Stimulated activated CD4-positive, alpha-beta T cell treated with anti-CD3 and anti-CD28 coated beads, Interleukin-1b, Interleukin-23, amount 100 ng/mL, for 4 hours (primary cell): Measurements from ENCODE around the gene FLT4.

Source experiments
- DNase-seq, 2 donors: peaks; one replicate each; pipeline ENCODE4 v3.0.0-alpha.2; 2020; ENCODE audit warnings: low read depth in 2 of 2

Gene FLT4

DNA sequence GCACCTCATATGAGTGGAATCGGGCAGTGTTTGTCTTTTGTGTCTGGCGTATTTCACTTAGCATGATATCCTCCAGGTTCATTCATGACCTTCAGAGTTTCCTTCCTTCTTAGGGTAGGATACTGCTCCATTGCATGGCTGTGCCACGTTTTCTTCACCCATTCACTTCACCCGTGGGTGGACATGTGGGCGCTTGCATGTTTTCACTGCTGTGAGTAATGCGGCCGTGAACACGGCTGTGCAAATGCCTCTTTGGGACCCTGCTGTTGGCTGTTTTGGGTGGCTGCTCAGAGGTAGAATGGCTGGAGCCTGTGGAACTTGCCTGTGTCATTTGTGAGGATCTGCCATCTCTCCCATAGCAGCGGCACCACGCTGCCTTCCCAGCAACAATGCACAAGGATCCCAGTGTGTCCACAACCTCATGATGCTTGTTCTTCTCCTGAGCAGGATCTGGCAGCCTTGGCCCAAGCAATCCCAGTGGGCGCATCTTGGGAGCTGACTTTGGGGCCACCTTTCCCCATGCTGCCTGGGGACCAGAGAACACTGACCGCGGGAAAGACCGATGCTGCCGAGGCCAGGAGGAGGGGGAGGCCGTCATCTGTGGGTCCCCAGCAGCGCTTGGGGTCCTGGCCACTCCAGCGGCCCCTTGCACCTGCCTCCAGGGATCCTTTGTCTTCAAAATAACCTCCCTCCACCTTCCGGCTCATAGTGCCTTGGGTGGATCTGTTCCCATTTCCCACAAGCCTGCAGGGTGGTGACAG lies 55.8 kb downstream of the FLT4 start:
- no peak for DNase-seq

DNA sequence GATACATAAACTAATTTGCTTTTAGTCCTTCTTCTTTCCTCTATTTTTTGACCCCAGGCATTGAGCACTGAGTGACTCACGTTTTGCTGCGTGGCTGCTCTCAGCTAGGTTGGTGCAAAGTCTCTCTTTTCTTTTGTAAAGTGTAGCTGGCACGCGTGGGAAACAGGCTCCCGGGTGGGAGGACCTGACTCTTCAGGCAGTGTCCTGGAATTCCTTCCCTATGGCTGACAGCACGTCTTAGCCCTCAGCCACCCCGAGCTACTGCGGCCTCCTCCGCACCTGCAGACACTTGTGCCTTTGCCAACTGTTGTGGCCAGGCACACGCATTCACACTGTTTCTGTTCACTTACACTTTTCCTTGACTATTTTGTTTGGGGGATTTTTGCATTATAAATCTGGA lies 57.2 kb downstream of the FLT4 start:
- DNase-seq: no peak

DNA sequence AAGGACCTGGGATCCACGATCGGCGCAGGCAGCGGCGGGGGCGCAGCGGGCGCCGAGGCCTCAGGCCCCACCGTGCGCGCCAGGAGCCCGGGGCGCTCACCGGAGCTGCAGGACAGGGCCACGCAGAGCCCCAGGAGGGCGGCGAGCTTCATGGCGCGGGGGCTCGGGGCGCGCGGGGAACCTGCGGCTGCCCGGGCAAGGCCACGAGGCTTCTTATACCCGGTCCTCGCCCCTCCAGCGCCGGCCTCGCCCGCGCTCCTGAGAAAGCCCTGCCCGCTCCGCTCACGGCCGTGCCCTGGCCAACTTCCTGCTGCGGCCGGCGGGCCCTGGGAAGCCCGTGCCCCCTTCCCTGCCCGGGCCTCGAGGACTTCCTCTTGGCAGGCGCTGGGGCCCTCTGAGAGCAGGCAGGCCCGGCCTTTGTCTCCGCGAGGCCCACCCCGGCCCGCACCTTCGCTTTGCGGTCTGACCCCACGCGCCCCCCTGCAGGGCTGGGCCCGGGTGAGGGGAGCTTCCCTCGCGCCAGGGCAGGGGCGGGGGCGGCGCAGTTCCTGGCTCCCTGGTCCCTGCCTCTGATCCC lies 58.0 kb downstream of the FLT4 start, which contains the start of gene SCGB3A1:
SCGB3A1 (minus strand) TSS at position 189 of the 577 bp plus-strand sequence; CDS start at position 152, 37 bp downstream.
- DNase-seq: no peak

DNA sequence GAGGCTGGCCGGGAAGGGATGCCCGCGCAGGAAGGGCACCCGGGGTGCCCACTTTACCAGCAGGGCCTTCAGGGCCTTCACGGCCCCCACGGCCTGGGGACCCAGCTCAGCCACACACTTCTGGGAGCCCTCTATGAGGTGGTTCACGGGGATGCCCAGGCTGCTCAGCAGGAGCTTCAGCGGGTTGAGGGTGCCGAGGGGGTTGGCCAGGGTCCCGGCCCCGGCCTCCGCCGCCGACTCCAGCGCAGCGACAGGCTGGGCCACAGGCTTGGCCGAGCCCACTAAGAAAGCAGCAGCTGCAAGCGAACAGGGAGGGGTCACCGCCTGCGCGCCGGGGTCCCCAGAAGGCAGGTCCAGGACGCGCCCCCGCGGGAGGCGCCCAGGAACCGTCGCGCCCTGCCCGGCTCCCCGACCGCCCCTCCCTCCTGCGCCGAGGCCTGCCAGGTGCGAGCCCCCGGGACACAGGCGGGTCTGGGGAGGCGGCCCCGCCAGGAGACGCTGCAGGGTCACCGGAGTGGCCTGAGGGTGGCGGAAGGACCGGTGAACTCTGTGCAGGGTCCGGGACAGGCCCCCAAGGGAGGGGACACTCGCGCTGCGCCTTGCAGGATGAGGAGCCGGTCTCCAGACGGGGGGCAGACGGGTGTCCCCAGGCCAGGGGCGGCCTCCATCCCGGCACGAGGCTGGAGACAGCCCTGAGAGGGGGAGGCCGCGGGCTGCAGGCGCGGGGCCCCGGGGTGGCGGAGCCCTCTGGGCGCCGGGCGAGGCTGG lies 58.7 kb downstream of the FLT4 start:
- DNase-seq: no peak

DNA sequence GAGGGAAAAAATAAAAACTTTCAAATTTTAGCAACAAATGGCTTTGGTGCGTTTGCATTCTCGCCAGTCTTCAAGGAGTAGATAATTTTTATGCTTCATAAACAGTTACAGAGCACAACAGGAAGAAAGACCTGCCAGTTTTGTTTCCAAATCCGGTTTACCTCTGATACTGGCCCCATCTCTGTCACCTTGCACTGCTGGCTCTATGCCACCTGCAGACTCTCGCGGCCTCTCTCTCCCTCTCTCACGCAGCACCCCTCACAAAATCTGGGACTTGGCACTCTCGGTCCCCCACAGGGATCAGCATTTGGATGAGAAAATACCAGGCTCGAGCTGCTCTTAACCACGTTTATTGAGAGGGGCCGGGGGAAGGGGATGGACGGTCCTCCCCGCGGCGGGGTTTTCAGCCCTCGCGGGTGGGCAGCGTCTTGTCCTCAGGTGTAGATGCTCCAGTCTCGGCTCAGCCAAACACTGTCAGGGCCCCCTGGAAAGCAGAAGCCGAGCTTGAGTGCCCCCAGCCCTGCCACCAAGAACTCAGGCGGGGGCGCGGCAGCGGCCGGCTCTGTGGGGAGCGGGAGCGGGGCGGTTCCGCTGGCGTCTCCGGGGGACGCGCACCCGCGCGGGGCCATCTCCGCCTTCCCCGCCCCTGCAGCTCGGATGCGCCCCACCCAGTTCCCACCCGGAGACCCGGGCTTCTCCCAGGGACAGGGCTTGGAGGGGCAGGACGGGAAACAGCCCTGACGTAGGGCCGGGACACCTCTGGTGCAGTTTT lies 59.4 kb downstream of the FLT4 start:
- DNase-seq: no peak

DNA sequence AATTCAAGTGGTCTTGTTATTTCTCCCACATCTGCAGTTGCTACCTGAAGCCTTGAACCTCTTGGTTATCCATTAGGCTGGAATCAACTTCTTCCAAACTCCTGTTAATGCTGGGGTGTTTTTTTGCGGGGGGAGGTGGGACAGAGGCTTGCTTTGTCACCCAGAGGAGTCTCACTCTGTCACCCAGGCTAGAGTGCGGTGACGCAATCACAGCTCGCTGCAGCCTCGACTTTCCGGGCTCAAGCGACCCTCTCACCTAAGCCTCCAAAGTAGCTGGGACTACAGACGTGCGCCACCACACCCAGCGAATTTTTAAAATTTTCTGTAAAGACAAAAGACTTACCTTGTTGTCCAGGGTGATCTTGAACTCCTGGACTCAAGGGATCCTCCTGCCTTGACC lies 62.5 kb downstream of the FLT4 start:
- no peak for DNase-seq

DNA sequence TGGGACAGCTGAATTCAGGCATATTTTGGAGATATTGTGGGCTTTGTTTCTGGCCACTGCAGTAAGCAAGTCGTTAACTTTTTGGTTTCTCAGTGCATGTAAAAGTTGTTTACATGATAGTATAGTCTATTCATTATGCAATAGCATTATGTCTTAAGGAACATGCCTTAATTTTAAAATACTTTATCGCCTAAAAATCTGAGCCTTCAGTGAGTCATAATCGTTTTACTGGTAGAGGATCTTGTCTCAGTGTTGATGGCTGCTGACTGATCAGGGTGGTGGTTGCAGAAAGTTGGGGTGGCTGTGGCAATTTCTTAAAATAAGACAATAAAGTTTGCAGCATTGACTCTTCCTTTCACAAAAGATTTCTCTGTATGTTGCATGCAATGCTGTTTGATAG lies 63.2 kb downstream of the FLT4 start:
- no peak for DNase-seq

DNA sequence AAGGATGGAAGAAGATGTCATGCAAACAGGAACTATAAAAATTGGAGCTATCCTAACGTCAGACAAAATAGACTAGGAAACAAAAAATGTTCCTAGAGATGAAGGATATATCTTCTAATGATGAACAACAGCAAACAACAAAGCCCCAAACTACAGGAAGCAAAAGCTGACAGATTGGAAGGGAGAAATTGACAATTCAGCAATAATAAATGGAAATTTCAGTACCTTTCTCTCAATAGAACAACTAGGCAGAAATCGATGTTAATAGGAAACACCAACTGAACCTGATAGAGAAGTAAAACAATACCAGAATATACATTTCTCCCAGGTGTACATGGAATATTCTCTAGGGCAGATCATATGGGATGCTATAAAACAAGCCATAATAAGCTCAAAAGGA lies 65.7 kb downstream of the FLT4 start:
- no peak for DNase-seq

DNA sequence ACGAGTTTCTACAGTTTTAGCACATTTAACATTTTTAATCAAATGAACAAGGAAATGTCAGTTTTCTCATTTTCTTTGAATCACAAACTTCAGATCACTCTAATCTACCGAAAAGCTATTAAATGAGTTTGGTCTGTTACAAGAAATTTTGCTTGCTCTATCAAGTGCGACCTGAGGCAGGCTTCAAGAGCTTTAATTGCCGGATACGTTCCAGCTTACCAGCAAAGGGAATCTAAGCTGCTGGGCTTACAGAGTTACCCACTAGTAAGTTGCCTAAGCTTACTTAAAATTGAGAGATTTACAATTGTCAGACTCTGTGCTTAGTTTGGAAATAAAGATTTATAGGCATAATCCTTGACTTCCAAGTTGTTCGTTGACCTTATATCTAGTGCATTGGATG lies 68.7 kb downstream of the FLT4 start:
- DNase-seq: no peak

DNA sequence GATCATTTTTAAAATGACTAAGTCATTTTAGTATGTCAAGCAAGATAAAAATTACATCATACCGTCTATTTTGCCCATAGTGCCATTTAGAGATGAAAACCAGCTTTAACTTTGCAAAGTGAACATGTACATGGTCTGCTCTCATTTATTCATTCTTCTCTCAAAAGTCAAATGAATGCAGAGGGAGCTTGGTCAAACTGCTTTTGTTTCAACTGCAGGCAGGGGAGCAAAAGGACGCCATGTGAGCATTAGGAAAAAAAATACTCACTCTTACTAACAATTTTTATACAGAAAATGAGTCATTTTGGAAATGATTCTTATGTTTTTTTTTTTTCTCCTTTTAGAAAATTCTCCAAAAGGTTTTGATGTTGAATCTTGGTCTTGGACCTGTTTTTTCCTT lies 73.8 kb downstream of the FLT4 start:
- no peak for DNase-seq

DNA sequence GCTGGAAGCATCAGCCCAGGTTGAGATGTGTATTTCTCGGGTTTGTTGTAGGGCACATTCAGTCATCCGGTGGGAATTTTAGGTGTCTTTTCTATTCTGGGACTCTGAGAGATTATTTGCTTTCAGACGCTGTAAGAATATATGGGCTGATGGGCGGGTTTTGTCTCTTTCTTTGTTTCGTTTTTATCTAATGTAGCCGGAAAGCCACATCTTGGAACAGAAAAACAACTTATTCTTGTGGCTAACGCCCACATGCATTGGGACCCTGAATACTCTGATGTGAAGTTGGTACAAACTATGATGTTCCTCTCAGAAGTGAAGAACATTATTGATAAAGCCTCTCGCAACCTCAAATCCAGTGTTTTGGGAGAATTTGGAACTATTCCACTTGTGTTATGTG lies 80.5 kb downstream of the FLT4 start:
- no peak for DNase-seq

DNA sequence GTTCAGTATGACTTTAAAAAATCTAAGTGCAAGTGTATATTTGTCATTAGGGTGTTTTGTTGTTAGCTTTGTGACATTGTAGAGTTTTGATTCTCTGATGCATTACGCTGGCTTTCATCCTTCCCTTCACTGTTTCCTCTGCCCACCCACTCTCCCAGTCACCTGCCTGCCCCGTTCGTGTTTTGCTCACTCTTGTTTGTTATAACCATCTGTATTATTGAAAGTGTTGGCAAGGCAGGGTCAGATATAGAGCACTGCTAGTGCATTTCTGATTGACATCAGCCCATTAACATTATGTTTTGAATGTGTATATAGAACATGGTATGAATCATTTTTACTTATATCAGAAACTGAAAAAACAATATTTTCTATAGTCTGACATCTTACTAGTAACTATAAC lies 85.4 kb downstream of the FLT4 start:
- DNase-seq: no peak

DNA sequence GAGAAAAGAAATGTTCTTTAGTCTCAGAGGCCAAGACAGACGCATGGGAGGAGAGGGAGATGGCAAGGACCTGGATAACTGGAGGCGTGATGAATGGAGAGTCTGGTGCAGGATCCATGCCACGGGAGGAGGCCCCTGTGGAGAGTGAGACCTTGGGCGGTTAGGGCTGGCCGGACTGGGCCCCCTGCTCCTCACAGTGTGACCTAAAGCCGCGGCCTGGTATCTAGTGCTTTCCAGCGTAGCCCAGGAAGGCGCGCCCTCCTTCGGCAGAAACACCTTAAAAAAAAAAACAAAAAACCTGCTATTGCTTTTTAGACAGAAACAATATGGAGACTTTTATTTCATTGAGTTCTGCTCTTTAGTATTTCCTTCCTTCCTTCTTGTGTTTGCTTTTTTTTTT lies 91.2 kb downstream of the FLT4 start:
- DNase-seq: no peak

DNA sequence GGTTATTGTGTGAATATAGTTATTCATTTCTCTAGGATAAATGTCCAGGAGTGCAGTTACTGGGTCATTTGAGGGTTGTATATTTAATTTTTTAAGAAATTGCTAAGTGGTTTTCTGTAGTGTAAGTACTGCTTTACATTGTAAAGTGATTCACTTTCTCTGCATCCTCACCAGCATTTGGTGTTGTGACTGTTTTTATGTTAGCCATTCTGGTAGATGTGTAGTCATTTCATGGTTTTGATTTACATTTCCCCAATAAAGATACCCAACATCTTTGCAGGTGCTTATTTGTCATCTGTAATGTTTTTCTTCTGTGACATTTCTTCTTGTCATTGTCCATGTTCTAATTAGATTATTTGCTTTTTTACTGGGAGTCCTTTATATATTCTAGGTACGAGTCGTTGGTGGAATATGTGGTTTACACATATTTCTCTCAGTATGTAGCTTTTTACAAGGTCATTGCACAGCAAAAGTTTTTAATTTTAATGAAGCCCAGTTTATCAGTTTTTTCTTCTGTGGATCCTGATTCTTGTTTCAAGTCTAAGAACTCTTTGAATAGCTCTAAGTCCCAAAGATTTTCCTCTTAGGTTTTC lies 92.1 kb downstream of the FLT4 start:
- no peak for DNase-seq

DNA sequence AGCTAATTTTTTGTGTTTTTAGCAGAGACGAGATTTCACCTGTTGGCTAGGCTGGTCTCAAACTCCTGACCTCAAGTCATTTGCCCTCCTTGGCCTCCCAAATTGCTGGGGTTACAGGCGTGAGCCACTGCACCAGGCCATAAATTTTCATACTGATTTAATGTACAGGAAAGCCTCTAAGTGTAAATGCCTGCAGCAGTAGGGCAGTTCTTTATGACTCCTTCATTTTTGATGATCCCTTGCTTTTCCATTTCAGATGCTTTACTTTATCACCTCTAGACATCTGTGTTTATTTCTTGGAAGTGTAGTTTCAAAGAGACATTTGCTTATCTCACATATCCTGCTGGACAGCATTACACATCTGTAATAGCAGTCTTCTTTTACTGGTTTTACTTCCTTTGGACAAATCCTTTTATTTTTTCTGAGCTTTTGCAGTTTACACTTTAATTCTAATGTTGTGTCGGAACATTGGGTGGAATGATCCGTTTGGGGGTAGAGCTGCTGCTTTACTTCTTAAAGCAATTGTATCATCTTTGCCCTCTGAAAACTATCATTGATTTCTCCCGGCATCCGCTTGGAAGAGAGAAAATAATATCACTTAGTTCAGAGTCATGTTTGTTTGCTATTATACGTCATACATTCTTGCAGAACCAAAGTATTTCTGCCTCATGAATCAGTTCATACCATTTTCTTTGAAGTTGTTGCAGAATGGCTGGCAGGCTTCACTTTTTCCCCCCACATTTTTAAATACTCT lies 94.1 kb downstream of the FLT4 start:
- DNase-seq: no peak

DNA sequence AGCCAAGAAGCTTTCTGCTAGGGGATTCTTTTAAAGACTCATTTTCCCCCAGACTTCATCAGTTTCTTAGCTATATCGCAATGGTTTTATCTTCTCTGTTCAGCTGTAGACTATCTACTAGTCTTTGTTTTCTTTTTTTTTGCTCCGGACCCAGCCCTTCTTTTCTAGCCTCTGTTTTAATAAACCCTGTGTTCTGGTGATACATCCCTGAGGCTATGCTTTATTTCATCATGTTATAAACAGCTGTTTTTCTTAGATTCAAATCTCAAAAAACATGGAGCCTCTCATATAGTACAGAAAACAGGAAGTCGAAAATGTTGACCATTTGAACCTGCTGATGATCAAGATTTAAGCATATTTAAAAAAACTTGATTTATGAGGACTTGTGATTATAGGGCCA lies 95.9 kb downstream of the FLT4 start:
- DNase-seq: no peak
